A549 (cell line): Measurements from ENCODE around the gene XYLB. TPM values are rescaled to one million over a fixed set of nuclear protein-coding genes. Genes with fewer than 3 reads are reported as not detected.
A peak's percentile ranks its signal among the peaks of the same experiment; 100 is the strongest.

Experiments used
- ATAC-seq, 2 experiments: fragments of 200-7000 bp in 1 of 2; fragments of >200 bp in 1 of 2; cut with Nextera tagmentation in 1 of 2; cut with Tn5 transposase in 1 of 2; 3 replicates each; pipeline versions ENCODE4 v1.8.0 to v1.9.1; 2018 to 2020; ENCODE audit warnings: mild to moderate bottlenecking in 1 of 2, moderate library complexity in 1 of 2
- CTCF ChIA-PET: fragments of 300-600 bp; sonication (Branson Sonifier 250); formaldehyde crosslinking; extraction: SDS; loops from one replicate; lab custom pipeline; 2021; ENCODE audit warnings: antibody characterized with exemption, inconsistent platforms; lab: Yijun Ruan, JAX
- POLR2A ChIA-PET: fragments of 350-600 bp; formaldehyde crosslinking; extraction: SDS; loops from one replicate; lab custom pipeline; 2021; ENCODE audit warnings: antibody characterized with exemption, inconsistent platforms; lab: Yijun Ruan, JAX
- DNase-seq, 2 experiments: peaks; one replicate each; pipeline versions ENCODE4 v3.0.0 to v3.0.0-alpha.2; 2011 to 2016; ENCODE audit warnings: low read depth in 1 of 2, low spot score in 1 of 2
- FAIRE-seq: peaks from 2 replicates; lab custom pipeline; 2011; peaks lifted over from hg19 to GRCh38; lab: Jason Lieb, UNC
- H3K27ac ChIP-seq, 2 experiments: fragments of >200 bp; sonication (Bioruptor Twin); formaldehyde crosslinking; 3 replicates each; pipeline ENCODE4 v1.5.1; 2016 to 2017
- H3K4me1 ChIP-seq: fragments of >200 bp; sonication (Bioruptor Twin); formaldehyde crosslinking; 3 replicates; pipeline ENCODE4 v1.6.1; 2016
- H3K4me2 ChIP-seq: fragments of >200 bp; sonication (Bioruptor Twin); formaldehyde crosslinking; 3 replicates; pipeline ENCODE4 v1.6.1; 2016
- H3K4me3 ChIP-seq: fragments of >200 bp; sonication (Bioruptor Twin); formaldehyde crosslinking; 3 replicates; pipeline ENCODE4 v1.5.1; 2016
- H3K9me3 ChIP-seq: fragments of >200 bp; sonication (Bioruptor Twin); formaldehyde crosslinking; 3 replicates; pipeline ENCODE4 v1.6.1; 2016
- CBX2 ChIP-seq: fragments of 200-600 bp; sonication (generic); IDR thresholded peaks from 2 replicates; pipeline ENCODE4 v1.6.1; 2016; ENCODE audit warnings: low read depth, mild to moderate bottlenecking, borderline replicate concordance
- CBX8 ChIP-seq: fragments of 200-600 bp; sonication (generic); IDR thresholded peaks from 2 replicates; pipeline ENCODE4 v1.6.1; 2016
- E2F6 ChIP-seq: IDR thresholded peaks from 2 replicates; pipeline ENCODE4 v1.6.1; 2012; ENCODE audit warnings: low read depth, borderline replicate concordance
- ESRRA ChIP-seq: fragments of 150-350 bp; IDR thresholded peaks from 2 replicates; pipeline ENCODE4 v1.6.1; 2014; ENCODE audit warnings: mild to moderate bottlenecking, low read length, borderline replicate concordance
- FOSB ChIP-seq: fragments of 250-450 bp; sonication (Bioruptor Pico); IDR thresholded peaks from 2 replicates; pipeline ENCODE4 v1.5.0; 2020; ENCODE audit warnings: mild to moderate bottlenecking, moderate library complexity
- FOXS1 ChIP-seq: fragments of 250-450 bp; sonication (Bioruptor Pico); IDR thresholded peaks from 2 replicates; pipeline ENCODE4 v1.5.0; 2020; ENCODE audit warnings: mild to moderate bottlenecking, moderate library complexity
- HEYL ChIP-seq: fragments of 250-450 bp; sonication (Bioruptor Pico); IDR thresholded peaks from 2 replicates; pipeline ENCODE4 v1.8.0; 2021; ENCODE audit warnings: mild to moderate bottlenecking, moderate library complexity
- HMGXB4 ChIP-seq: fragments of 250-450 bp; sonication (Bioruptor Pico); IDR thresholded peaks from 2 replicates; pipeline ENCODE4 v1.5.0; 2021; ENCODE audit warnings: mild to moderate bottlenecking, moderate library complexity, borderline replicate concordance
- KDM5A ChIP-seq: fragments of 200-600 bp; sonication (generic); IDR thresholded peaks from 2 replicates; pipeline ENCODE4 v1.6.1; 2016; ENCODE audit warnings: antibody characterized with exemption, mild to moderate bottlenecking
- MAFK ChIP-seq: fragments of 450-650 bp; IDR thresholded peaks from 2 replicates; pipeline ENCODE4 v1.6.1; 2014; ENCODE audit not compliant: partially characterized antibody
- MAX ChIP-seq: IDR thresholded peaks from 2 replicates; pipeline ENCODE4 v1.6.1; 2012
- MAZ ChIP-seq: fragments of 150-350 bp; IDR thresholded peaks from 2 replicates; pipeline ENCODE4 v1.6.1; 2014; ENCODE audit warnings: antibody characterized with exemption, low read depth, low read length, borderline replicate concordance
- POLR2A ChIP-seq: IDR thresholded peaks from 2 replicates; pipeline ENCODE4 v1.6.1; 2012; ENCODE audit warnings: mild to moderate bottlenecking, low read length
- SREBF2 ChIP-seq: fragments of 450-650 bp; IDR thresholded peaks from 2 replicates; pipeline ENCODE4 v1.6.1; 2014; ENCODE audit warnings: mild to moderate bottlenecking, moderate library complexity
- ZC3H11A ChIP-seq: fragments of 450-650 bp; IDR thresholded peaks from 2 replicates; pipeline ENCODE4 v1.6.1; 2014; ENCODE audit warnings: antibody characterized with exemption, mild to moderate bottlenecking
- ZFP36 ChIP-seq: fragments of 450-650 bp; IDR thresholded peaks from 2 replicates; pipeline ENCODE4 v1.6.1; 2014; ENCODE audit warnings: borderline replicate concordance; ENCODE audit not compliant: partially characterized antibody
- WGBS: methylation state at CpG from one replicate; pipeline ENCODE4 v1.1.6; 2017; ENCODE audit errors: missing lambda C conversion rate; 5-methylcytosine and 5-hydroxymethylcytosine counted together
- polyA plus RNA-seq, 4 experiments: library from polyadenylated mRNA; depleted of rRNA in 3 of 4; stranded (reverse); fragments of >200 nt; fragmentation: RNase III in 1 of 4; extraction: RNeasy Plus Mini Kit Qiagen cat#74134 plus additional on column Dnase treatment in 1 of 4; gene quantifications; 2 replicates in 3 of 4; 3 replicates in 1 of 4; pipeline ENCODE4 v1.2.3, GENCODE V29; 2011 to 2017

The XYLB gene
- polyA plus RNA-seq, 2 of the 4 experiments (the other 2 are of a cell fraction): 4.9 to 5.4 TPM

DNA sequence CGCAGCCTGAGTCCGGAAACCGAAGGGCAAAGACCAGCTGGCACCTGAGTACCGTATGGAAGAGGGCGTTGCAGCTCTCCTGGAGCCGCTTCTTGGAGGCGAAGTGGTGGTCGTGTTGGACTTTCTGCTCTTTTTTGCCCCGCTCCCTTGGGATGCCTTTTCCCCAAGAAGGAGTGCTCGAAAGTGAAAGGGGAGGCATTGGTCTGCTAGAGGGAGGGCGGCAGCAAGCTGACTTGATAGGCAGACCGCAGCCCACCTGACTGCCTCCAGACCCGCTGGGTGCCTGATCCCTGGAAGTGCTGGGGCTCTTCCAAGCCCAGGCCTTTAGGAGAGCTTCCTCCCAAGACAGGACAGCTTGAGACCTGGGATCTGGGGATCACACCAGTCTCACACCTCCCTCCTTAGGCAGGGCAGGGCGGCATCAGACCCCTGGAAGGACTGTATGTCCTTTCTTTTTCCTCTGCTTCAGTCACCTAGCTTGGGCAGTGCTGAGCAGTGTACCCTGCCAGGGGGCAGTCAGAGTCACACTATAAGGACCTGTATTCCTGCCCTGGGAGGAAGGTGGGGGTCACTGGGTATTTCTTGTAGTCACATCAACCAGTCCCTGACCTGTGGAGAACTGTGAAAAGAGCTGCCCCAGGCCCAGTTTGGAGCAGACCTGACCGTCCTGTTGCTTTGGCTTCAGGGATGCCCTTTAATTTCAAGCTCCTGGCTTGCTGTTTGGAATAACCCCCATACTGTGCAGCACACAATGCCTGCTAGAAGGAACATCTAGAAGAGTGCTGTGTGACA, 109.2 kb downstream of the XYLB start (continued):
- no peak for TF ChIP-seq HMGXB4 (CRISPR knock-in tag)
- TF ChIP-seq ZFP36: no peak

GRCh38 chr3:38457111-38458003, 110.8 kb downstream of the XYLB start:
- FAIRE-seq (no peak), ATAC-seq (no peak), DNase-seq (peak in 1 of 2 experiments; percentile 7)
- no peaks in the 10 kb centered on the region for H3K9me3 ChIP-seq
- POLR2A ChIA-PET: no interaction called here
- no peak overlapping the region for H3K27ac ChIP-seq
- peak; percentile 54 for TF ChIP-seq MAFK
- TF ChIP-seq ZC3H11A: no peak
- no peak for TF ChIP-seq MAX
- no peak for TF ChIP-seq KDM5A
- WGBS: 89% methylated on average over 6 of the region's 9 CpGs
- H3K4me1 ChIP-seq: peaks cover 9% of the 10 kb centered on the region; the same call in 2 of the 3 replicates
- no peak overlapping the region for H3K4me2 ChIP-seq
- H3K4me3 ChIP-seq: no peak overlapping the region
- CTCF ChIA-PET: interaction anchor here (1.7 to 3.9 kb wide), 3 partner anchors 23 to 111 kb away, joined by 4 to 22 read pairs (median 7); partner anchors contain the start of gene XYLB

DNA sequence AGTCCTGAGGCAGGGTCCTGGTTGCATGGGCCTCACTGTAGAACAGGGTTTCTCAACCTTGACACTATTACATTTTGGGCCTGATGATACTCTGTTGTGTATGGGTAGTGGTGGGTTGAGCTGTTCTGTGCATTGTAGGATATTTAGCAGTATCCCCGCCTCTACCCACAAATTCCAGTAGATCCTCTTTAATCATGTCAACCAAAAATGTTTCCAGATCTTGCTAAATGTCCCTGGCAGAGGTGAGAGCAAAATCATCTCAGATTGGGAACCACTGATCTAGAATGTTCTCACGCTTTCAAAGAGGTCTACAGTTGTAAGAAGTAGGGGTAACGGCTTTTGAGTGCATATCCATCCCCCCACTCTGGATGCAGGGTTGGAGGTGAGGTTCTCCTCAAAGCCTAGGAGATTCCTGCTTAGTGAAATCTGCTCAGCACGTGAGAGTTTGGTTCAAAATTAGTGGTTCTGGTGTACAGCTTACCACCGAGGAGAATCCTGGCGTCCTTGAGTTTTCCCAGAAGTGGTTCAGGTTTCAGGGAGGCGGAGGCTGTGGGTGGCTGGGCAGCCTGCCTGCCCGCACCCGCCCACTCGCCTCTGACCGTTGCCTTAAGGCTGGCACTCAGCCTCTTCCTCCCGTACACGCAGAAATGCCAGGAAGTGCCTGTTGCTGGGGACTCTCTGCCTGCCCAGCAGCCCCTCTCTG, 112.4 kb downstream of the XYLB start:
- ATAC-seq (no peak), DNase-seq (no peak), FAIRE-seq (no peak)
- H3K27ac ChIP-seq: no peak overlapping the region
- ChIA-PET CTCF (interaction anchor here (0.6 to 3.9 kb wide), 3 partner anchors 21 to 200 kb away, joined by 4 to 22 read pairs (median 7); partner anchors contain the start of gene XYLB), POLR2A (no interaction called here)
- H3K4me1 ChIP-seq: peaks cover 6% of the 10 kb centered on the region; the same call in 2 of the 3 replicates
- no peak overlapping the region for H3K4me3 ChIP-seq
- no peak overlapping the region for H3K4me2 ChIP-seq
- H3K9me3 ChIP-seq: no peaks in the 10 kb centered on the region
- WGBS: 83% methylated on average over 13 of the region's 13 CpGs
- no peak for TF ChIP-seq POLR2A
- TF ChIP-seq CBX8: no peak
- no peak for TF ChIP-seq E2F6
- no peak for TF ChIP-seq FOSB
- no peak for TF ChIP-seq FOXS1 (CRISPR knock-in tag)
- TF ChIP-seq ESRRA: no peak
- TF ChIP-seq HEYL (CRISPR knock-in tag): no peak
- TF ChIP-seq MAZ: no peak
- TF ChIP-seq SREBF2: no peak
- TF ChIP-seq CBX2: no peak
